K562 (cell line): Measurements from ENCODE around the gene LTO1. TPM values are rescaled to one million over a fixed set of nuclear protein-coding genes. Genes with fewer than 3 reads are reported as not detected.

Experiments used
- ARID2 ChIP-seq: fragments of 450-650 bp; IDR thresholded peaks from 2 replicates; pipeline ENCODE4 v1.6.1; 2017; ENCODE audit warnings: antibody characterized with exemption, mild to moderate bottlenecking
- ATF1 ChIP-seq, 2 experiments: fragments of 450-650 bp in 1 of 2; IDR thresholded peaks; 2 replicates each; pipeline ENCODE4 v1.6.1; 2016; ENCODE audit warnings: missing compliant biosample characterization in 1 of 2, missing genetic modification characterization in 1 of 2
- BRCA1 ChIP-seq, 2 experiments: fragments of 450-650 bp in 1 of 2; sonication (generic) in 1 of 2; formaldehyde crosslinking in 1 of 2; IDR thresholded peaks; 2 replicates each; pipeline versions ENCODE4 v1.5.0 to v1.6.1; 2017 to 2020; ENCODE audit warnings: mild to moderate bottlenecking in 1 of 2, missing genetic modification reagents in 1 of 2
- KAT2B ChIP-seq: IDR thresholded peaks from one replicate; pipeline ENCODE4 v1.6.1; 2012; ENCODE audit warnings: low read depth, mild to moderate bottlenecking, control low read depth, inconsistent platforms, low read length, moderate library complexity
- KAT8 ChIP-seq: fragments of 450-650 bp; IDR thresholded peaks from 2 replicates; pipeline ENCODE4 v1.6.1; 2016; ENCODE audit warnings: low read depth, mild to moderate bottlenecking
- SIN3A ChIP-seq, 2 experiments: fragments of 150-350 bp in 1 of 2; IDR thresholded peaks; 2 replicates each; pipeline ENCODE4 v1.6.1; 2011 to 2016; ENCODE audit warnings: borderline replicate concordance in 2 of 2, low read depth in 2 of 2, low read length in 2 of 2, mild to moderate bottlenecking in 2 of 2, moderate library complexity in 2 of 2; ENCODE audit not compliant: control insufficient read depth in 1 of 2
- SMAD2 ChIP-seq: fragments of 150-350 bp; IDR thresholded peaks from 2 replicates; pipeline ENCODE4 v1.6.1; 2014; ENCODE audit warnings: low read depth, mild to moderate bottlenecking, low read length
- TEAD1 ChIP-seq, 2 experiments: fragments of 450-650 bp in 1 of 2; sonication (generic) in 1 of 2; formaldehyde crosslinking; IDR thresholded peaks; 2 replicates each; pipeline versions ENCODE4 v1.4.0 to v1.8.0; 2020 to 2022; ENCODE audit warnings: mild to moderate bottlenecking in 2 of 2, missing genetic modification reagents in 1 of 2
- ZNF282 ChIP-seq: sonication (generic); formaldehyde crosslinking; IDR thresholded peaks from 2 replicates; pipeline ENCODE4 v1.8.1; 2023; ENCODE audit warnings: missing genetic modification reagents
- ZNF41 ChIP-seq: fragments of 250-450 bp; sonication (Bioruptor Pico); conservative IDR thresholded peaks from 2 replicates; pipeline ENCODE4 v1.4.0; 2020; ENCODE audit warnings: mild to moderate bottlenecking
- ZNF668 ChIP-seq: fragments of 250-450 bp; sonication (Bioruptor Pico); IDR thresholded peaks from 2 replicates; pipeline ENCODE4 v1.8.0; 2022; ENCODE audit warnings: mild to moderate bottlenecking, inconsistent platforms
- polyA plus RNA-seq, 8 experiments: library from polyadenylated mRNA; depleted of rRNA in 4 of 8; stranded (reverse) in 5 of 8; unstranded in 3 of 8; fragments of >200 nt; fragmentation: Nextera tagmentation in 2 of 8; fragmentation: Illumina TruSeq in 1 of 8; extraction: Ambion mirVana in 2 of 8; extraction: Trizol in 1 of 8; gene quantifications; 2 replicates each; pipeline versions ENCODE4 v1.2.1 to v1.2.3, GENCODE V29; 2011 to 2014; ENCODE audit warnings: inconsistent platforms in 1 of 8, missing spikeins in 1 of 8
- total RNA-seq, 7 experiments: library from RNA; depleted of rRNA in 6 of 7; stranded (reverse); fragments of >200 nt in 6 of 7; fragmentation: Illumina TruSeq in 2 of 7; extraction: Trizol in 2 of 7; gene quantifications; 2 replicates each; pipeline versions ENCODE4 v1.2.1 to v1.2.3, GENCODE V29; 2011 to 2021; ENCODE audit warnings: low replicate concordance in 1 of 7
- TF ChIP-seq, protein P1 (sequence below): sonication (generic); formaldehyde crosslinking; IDR thresholded peaks from 2 replicates; pipeline ENCODE4 v1.8.0; 2023; ENCODE audit warnings: mild to moderate bottlenecking, missing genetic modification reagents
- TF ChIP-seq, protein P2 (sequence below): IDR thresholded peaks from 2 replicates; pipeline ENCODE4 v1.6.1; 2014; ENCODE audit warnings: antibody characterized with exemption
- TF ChIP-seq, protein P3 (sequence below): fragments of 450-650 bp; conservative IDR thresholded peaks from 2 replicates; pipeline ENCODE4 v1.6.1; 2016; ENCODE audit warnings: missing genetic modification characterization, low read depth, mild to moderate bottlenecking, control low read depth, missing compliant biosample characterization
- TF ChIP-seq, protein P4 (sequence below): fragments of 450-650 bp; IDR thresholded peaks from 2 replicates; pipeline ENCODE4 v1.7.1; 2018; ENCODE audit warnings: mild to moderate bottlenecking, low read depth; ENCODE audit not compliant: partially characterized antibody
- TF ChIP-seq, protein P5 (sequence below): sonication (generic); formaldehyde crosslinking; IDR thresholded peaks from 2 replicates; pipeline ENCODE4 v1.8.0; 2022; ENCODE audit warnings: mild to moderate bottlenecking, missing genetic modification reagents

The LTO1 gene
- total and polyA plus RNA-seq, 9 of the 15 experiments (the other 6 are each of a cell fraction or from before 2014, with no cell fraction given), result 2.6 to 43.4 (median 19.1) TPM

DNA sequence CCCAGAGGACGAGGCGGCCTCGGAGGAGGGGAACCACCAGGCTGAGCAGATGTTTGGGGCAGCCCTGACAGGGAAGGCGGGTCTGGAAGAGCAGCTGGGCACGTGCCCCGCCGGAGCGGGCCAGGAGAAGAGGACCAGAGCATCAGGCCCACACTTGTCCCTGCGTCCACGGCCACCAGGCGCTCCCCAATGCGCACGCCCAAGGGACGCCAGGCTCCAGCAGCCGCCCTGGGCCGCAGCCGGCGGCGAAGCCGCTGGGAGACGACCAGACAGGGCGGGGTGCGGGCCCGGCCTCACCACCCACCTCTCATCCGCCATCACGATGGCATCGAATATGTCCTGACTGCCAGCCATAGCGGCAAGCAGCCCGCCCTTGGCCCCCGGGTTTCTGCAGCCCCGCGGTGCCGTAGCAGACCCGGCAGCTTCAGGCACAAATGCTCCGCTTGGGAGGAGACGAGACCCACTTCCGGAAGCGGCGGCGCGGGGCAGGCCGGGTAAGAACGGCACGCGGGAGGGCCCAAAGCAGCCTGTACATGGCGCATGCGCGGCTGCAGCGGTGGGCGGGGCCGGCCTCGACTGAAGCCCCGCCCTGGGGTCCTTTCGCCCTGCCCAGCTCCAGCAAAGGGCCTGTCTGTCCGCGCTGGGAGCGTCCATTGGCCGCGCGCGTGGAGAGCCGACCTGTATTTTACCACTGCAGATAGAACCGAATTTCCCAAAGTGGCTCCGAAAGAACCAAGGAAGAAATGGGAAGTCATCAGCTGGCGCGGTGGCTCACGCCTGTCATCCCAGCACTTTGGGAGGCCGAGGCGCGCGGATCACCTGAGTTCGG, at the start of gene LTO1 (continued):
- TF ChIP-seq, protein P1, sequence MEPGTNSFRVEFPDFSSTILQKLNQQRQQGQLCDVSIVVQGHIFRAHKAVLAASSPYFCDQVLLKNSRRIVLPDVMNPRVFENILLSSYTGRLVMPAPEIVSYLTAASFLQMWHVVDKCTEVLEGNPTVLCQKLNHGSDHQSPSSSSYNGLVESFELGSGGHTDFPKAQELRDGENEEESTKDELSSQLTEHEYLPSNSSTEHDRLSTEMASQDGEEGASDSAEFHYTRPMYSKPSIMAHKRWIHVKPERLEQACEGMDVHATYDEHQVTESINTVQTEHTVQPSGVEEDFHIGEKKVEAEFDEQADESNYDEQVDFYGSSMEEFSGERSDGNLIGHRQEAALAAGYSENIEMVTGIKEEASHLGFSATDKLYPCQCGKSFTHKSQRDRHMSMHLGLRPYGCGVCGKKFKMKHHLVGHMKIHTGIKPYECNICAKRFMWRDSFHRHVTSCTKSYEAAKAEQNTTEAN, result 0 out of 2 replicates have a peak, but pooled peaks have one; percentile 76
- TF ChIP-seq KAT8 (no peak), SMAD2 (no peak), ZNF41 (CRISPR knock-in tag) (no peak), ATF1 (CRISPR knock-in tag; IDR thresholded peaks at IDR 0.05) (no peak), ATF1 (tag; IDR thresholded peaks at IDR 0.05) (peak; percentile 43; the same call in 1 of the 2 replicates), KAT2B (no peak), TEAD1 (CRISPR knock-in tag; IDR thresholded peaks at IDR 0.05) (0 out of 4 replicates have a peak, but pooled peaks of 1 of the 2 experiments have one; percentile 29), ZNF668 (no peak), SIN3A (IDR thresholded peaks at IDR 0.05; ENCODE audit: borderline replicate concordance in 2 of 2, control insufficient read depth in 1 of 2, low read depth in 2 of 2, low read length in 2 of 2) (peak; percentile 48 to 87; a peak in 3 of 4 replicates), BRCA1 (IDR thresholded peaks at IDR 0.05) (no peak), BRCA1 (CRISPR knock-in tag; IDR thresholded peaks at IDR 0.05) (0 out of 2 replicates have a peak, but pooled peaks have one; percentile 29), ZNF282 (CRISPR knock-in tag) (0 out of 2 replicates have a peak, but pooled peaks have one; percentile 13), ARID2 (no peak)
- TF ChIP-seq, protein P2, sequence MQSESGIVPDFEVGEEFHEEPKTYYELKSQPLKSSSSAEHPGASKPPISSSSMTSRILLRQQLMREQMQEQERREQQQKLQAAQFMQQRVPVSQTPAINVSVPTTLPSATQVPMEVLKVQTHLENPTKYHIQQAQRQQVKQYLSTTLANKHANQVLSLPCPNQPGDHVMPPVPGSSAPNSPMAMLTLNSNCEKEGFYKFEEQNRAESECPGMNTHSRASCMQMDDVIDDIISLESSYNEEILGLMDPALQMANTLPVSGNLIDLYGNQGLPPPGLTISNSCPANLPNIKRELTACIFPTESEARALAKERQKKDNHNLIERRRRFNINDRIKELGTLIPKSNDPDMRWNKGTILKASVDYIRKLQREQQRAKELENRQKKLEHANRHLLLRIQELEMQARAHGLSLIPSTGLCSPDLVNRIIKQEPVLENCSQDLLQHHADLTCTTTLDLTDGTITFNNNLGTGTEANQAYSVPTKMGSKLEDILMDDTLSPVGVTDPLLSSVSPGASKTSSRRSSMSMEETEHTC, result 0 out of 2 replicates have a peak, but pooled peaks have one; percentile 6
- TF ChIP-seq, protein P3, sequence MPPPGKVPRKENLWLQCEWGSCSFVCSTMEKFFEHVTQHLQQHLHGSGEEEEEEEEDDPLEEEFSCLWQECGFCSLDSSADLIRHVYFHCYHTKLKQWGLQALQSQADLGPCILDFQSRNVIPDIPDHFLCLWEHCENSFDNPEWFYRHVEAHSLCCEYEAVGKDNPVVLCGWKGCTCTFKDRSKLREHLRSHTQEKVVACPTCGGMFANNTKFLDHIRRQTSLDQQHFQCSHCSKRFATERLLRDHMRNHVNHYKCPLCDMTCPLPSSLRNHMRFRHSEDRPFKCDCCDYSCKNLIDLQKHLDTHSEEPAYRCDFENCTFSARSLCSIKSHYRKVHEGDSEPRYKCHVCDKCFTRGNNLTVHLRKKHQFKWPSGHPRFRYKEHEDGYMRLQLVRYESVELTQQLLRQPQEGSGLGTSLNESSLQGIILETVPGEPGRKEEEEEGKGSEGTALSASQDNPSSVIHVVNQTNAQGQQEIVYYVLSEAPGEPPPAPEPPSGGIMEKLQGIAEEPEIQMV (tag), result no peak
- TF ChIP-seq, protein P4, sequence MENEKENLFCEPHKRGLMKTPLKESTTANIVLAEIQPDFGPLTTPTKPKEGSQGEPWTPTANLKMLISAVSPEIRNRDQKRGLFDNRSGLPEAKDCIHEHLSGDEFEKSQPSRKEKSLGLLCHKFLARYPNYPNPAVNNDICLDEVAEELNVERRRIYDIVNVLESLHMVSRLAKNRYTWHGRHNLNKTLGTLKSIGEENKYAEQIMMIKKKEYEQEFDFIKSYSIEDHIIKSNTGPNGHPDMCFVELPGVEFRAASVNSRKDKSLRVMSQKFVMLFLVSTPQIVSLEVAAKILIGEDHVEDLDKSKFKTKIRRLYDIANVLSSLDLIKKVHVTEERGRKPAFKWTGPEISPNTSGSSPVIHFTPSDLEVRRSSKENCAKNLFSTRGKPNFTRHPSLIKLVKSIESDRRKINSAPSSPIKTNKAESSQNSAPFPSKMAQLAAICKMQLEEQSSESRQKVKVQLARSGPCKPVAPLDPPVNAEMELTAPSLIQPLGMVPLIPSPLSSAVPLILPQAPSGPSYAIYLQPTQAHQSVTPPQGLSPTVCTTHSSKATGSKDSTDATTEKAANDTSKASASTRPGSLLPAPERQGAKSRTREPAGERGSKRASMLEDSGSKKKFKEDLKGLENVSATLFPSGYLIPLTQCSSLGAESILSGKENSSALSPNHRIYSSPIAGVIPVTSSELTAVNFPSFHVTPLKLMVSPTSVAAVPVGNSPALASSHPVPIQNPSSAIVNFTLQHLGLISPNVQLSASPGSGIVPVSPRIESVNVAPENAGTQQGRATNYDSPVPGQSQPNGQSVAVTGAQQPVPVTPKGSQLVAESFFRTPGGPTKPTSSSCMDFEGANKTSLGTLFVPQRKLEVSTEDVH, result no peak
- TF ChIP-seq, protein P5, sequence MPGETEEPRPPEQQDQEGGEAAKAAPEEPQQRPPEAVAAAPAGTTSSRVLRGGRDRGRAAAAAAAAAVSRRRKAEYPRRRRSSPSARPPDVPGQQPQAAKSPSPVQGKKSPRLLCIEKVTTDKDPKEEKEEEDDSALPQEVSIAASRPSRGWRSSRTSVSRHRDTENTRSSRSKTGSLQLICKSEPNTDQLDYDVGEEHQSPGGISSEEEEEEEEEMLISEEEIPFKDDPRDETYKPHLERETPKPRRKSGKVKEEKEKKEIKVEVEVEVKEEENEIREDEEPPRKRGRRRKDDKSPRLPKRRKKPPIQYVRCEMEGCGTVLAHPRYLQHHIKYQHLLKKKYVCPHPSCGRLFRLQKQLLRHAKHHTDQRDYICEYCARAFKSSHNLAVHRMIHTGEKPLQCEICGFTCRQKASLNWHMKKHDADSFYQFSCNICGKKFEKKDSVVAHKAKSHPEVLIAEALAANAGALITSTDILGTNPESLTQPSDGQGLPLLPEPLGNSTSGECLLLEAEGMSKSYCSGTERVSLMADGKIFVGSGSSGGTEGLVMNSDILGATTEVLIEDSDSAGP, result no peak
